NT2/D1 (cell line): Measurements from ENCODE around the gene LDLRAD3.

Experiments
- YY1 ChIP-seq: IDR thresholded peaks from 2 replicates; pipeline ENCODE4 v1.6.1; 2011; ENCODE audit not compliant: insufficient read length, insufficient read depth
- ZNF274 ChIP-seq: IDR thresholded peaks from 2 replicates; pipeline ENCODE4 v1.6.1; 2011; ENCODE audit warnings: mild to moderate bottlenecking, low read depth, low read length

GRCh38 chr11:35906681-35907080, 37.2 kb upstream of the LDLRAD3 start:
- TF ChIP-seq ZNF274: no peak
- no peak for TF ChIP-seq YY1
